GM18505 (cell line): ENCODE data around the gene ITGB1.

Source experiments
- ATAC-seq: cut with Tn5 transposase; IDR thresholded peaks from one replicate; pipeline ENCODE4 v1.9.1; 2021; ENCODE audit not compliant: unreplicated experiment
- POLR2A ChIP-seq: IDR thresholded peaks from 4 replicates; pipeline ENCODE4 v1.6.1; 2011; ENCODE audit warnings: borderline replicate concordance; ENCODE audit not compliant: insufficient read depth, insufficient read length; ENCODE audit errors: extremely low read depth

ITGB1 gene

DNA sequence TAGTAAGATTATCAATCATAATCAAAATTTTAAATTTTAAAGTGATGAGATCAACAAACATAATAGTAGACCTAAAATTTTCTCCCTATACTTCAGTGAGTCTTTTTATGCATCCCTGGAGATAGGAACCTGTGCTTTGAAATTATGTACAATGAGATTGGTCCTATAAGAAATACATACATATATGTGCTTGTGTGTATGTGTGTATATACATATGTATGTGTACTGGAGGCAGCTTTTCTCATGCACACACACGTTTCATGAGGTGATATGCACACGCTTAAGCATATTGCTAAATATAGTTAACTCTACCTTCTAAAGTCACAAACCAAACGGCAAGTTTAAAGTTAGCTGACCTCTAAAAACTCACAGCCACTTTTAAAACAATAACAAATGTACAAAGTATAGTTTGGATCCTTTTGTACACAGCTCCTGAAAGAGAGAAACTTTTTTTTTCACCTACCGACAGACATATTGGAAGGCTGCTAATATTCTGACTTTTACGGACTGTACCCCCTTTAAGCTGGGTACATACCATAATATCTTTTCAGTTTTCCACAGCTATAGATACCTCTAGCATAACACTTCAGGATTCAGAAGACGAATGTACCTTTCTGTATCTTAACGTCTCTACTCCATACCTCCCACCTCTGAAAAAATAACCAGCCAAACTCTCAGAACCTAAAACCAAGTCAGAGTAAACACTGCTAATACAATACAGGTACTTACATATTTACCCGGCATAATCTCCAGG, 3.3 kb downstream of the ITGB1 start:
- no peak for ATAC-seq
- TF ChIP-seq POLR2A: no peak

DNA sequence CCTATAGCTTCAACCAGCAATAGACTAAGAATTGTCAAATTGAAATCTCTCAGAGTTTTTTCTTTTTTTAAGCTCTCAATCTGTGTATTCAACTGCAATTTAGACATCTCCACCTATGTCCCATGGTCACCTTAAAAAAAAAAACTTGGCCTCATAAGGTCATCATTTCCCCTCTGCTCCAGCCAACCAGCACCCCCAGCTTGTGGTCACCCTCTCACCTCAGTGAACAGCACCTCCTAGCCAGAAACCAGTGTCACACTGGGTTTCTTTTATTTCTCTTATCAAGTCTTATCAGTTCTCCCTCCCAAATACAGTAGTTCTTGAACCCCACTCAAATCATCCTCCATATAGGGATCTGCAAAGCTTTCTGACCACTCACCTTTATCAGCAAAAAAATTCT, 4.0 kb downstream of the ITGB1 start:
- ATAC-seq: no peak
- TF ChIP-seq POLR2A: no peak

DNA sequence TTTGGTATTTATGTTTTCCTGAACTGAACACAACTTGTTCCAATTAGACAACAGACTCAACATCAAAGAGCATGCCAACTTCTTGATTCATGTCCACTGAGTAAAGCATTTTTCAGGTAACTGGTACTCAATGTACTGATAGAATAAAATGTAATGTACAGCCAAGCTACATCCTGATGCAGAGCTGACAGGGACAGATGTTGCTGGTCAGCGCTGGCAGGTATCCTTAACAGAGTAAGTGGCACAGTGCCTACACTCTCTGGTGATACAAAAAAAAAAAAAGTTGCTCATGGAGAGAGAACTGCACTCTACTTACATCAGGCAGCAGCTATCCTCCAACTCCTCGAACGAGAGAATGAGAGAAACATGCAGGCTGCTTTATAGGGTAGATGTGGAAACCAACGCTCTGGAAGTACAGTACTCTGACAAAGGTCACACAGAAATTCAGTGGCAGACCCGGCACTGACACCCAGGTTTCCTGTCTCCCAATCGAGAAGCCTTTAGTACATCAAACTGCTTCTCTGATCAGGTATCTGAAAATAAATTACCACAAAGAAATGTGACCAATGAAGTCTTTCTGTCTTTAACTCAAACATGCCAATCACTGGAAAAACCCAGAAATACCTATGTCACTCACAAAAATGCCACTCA, 4.6 kb downstream of the ITGB1 start:
- TF ChIP-seq POLR2A: no peak
- ATAC-seq: no peak

DNA sequence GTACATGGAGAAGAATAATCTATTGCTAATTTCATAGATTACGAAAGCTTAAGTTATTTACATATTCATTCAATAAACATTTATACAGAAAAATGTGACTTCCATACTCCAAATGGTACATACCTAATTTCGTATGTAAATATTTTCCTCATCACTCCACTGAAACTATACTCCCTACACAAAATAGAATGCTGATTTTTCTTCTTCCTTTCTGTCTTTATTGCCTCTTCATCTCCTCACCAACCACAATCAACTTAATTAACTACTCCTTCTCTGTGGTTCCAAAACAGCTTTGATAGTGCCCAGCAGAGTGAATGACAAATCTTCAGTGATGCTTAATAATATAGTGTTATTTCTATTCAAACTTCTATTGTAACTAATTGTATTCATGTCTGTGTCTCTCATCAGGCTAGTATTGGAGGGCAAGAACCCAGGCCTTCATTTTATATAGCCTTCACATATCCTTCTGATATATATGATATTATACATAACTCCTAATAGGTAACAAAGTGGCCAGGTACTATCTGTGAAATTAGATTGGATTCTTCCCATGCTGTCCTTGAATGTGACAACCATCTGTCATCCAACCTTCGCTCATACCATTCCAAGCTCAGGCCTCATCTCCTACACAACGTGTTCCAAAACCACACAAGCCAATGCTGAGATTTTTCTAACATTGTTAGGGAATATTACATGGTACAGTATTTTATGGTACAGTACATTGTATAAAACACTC, 5.3 kb downstream of the ITGB1 start:
- no peak for TF ChIP-seq POLR2A
- ATAC-seq: no peak

DNA sequence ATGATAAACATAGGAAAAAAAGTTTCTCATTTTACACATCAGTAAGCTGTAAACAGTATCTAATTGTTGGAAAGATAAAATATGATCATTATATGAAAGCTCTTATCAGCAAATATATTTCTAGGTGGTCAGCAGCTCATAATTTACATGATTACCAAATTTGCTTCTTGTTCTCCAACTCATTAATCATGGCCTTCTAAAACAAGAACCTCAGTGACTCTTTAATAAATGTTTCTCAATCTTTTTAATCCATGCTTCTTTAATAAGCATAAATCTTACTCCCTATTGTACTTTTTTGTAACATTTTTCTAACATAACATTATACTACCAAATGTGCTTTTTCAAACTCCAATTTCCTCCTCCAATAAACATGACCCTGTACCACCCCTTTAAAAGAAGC, 5.9 kb downstream of the ITGB1 start:
- no peak for ATAC-seq
- TF ChIP-seq POLR2A: no peak

DNA sequence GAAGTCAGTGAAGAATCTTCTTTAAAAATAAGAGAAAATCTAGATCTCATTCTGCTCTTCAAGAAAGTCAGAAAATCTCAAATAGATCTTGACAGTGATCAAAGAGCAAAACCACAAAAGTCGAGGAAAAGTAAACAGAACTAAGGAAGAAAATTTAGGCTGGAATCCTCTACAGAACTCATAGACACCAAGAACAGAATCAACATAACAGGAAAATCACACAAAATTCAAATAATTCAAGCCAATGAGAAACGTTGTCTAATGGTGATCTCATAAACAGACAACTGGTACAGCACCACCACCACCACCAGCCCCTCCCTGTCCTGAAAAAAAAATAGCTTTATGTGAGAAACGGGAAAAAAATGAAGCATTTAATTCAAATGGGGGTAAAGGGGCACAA, 6.9 kb downstream of the ITGB1 start:
- no peak for ATAC-seq
- no peak for TF ChIP-seq POLR2A

DNA sequence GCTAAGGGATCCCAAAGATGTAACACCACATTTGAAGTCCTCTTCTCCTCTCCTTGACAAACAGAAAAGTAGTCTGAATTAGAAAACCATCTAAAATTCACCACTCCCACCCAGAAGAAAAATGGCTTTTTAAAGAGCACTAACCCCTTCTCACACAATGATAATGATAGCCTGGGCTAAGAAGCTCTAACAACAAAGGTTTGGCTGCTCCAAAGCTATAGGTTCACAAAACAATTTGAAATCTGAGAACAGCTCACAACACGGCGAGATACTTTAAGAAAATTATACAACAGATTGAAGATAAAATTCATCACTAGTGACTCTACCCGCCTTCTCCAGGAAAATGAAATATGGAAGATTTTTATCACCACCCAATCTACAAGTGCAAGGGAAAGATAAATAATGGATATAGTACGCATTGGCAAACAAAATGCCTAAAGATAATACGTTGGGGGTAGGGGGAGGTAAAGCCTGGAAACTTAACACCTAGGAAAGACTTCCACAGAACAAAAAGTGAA, 7.4 kb downstream of the ITGB1 start:
- TF ChIP-seq POLR2A: no peak
- no peak for ATAC-seq

DNA sequence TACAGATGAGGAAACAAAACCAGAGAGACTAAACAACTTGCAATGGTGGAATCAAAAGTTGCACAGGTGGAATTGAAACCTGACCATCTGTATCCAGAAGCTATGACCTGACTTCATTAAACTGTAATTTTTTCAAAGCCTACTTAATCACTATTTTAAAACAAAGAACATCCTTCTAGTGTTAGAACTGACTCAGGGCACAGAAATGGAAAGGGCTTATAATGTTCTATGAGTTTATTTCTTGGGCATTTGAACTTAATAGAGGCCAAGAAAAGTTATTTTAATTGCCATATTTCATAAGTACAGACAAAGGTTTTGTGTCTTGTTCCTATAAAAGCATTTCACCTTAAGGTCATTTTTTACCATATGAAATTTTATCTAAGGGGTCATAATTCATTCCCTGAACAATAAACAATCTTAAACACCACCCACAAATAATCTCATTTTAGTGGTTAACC, 8.8 kb downstream of the ITGB1 start:
- TF ChIP-seq POLR2A: no peak
- no peak for ATAC-seq

DNA sequence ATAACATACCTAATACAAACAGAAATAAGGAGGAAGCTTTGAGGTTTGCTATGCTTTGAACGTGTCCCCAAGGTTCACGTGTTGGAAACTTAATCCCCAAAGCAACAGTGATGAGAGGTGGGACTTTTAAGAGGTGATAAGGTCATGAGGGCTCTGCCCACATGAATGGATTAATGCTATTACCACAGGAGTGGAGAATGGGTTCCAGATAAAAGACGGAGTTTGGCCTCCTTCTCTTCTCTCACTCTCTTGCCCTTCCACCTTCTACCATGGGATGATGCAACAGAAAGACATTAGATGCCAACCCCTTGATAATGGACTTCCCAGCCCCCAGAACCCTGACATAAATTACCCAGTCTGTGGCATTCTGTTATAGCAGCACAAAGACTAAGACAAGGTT, 9.6 kb downstream of the ITGB1 start:
- ATAC-seq: no peak
- TF ChIP-seq POLR2A: no peak

DNA sequence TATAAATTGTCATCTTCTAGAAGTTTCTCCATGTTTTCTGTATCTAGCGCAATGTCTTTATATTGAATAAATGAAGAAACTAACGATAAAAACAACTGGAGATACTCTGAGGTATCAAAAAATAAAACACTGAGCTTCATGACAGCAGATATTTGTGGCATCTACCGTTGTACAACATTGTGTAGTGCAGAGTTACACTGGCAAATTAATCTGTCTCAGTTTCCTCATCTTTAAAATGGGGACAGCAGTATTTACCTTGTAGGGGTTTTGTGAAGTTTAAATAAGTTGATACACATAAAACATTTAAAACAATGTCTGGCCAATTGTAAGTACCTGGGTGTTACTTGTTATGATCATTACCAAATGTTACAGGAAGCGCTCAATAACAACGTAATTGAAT, 10.4 kb downstream of the ITGB1 start:
- no peak for ATAC-seq
- no peak for TF ChIP-seq POLR2A

DNA sequence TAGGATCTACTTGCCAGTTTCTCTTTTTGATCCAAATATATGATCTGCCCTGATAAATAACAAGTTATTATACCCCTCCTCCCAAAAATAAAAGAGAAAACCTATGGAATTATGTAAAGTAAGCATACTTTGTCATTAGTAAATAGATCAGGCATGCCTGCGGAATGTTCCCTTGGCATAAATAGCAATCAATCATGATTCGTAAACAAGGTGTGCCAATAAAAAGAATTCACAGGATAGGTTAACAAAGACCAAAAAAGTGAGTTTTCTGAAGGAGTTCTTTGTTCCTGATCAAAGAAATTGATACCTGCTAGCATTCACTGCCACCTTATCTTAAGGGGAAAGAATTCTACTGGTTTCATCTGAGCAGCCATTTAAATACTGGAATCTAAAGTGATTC, 11.9 kb downstream of the ITGB1 start:
- ATAC-seq: no peak
- TF ChIP-seq POLR2A: no peak

DNA sequence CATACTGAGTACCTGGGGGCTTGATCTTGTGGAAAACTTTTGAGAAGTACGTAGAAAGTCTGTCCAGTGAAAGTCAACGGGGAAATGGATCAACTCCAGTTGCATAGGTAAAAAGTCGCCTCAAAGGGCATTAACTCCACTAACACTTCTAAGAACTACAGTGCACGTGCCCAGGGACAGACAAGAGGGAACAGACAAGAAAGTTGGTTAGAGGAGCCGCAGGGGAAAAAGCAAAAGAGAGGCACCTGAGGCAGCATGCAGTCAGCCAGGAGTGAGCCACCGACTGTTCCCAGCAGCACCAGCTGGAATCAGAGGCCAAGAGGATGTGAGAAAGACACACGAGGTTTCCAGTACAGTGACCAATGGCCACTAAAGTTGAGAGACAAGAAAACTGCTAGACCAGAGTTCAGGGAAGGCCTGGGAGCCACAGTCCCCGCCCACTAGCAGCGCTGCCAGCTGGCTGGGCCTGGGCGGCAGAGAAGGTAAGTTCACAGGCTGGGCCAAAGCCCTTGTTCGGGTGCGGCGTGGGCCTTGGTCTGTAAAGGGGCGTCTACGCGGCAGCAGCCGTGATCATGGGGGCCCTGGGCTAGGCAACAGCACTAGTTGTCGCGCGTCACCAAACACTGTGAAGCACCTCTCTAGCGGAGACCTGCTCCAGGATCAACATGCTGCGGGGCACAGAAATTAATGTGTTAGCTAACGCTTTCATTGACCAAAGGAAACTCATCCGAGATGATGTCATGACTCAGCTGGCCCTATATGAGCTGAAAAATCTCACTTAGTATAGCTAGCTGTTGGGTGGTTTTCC, 14.0 kb downstream of the ITGB1 start:
- no peak for TF ChIP-seq POLR2A
- no peak for ATAC-seq

DNA sequence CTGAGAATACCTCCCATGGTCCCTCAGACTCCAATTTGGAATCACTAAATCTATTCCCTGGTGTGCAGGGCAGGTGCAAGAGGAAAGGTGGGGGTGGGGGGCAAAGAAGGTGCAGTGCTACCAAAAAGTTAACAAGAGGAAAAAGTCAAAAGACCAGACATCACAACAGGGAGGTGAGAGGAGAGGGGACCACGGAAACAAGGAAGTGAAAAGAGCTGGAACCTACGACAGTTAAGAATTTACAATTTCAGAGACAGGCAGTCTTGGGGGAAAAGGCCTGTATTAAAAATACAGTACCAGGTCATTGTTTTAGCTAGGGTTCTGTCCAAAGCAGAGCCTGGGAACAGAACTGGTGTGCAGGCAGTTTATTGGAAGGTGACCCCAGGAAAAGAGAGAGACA, 14.6 kb downstream of the ITGB1 start:
- no peak for TF ChIP-seq POLR2A
- peak; percentile 76 for ATAC-seq

DNA sequence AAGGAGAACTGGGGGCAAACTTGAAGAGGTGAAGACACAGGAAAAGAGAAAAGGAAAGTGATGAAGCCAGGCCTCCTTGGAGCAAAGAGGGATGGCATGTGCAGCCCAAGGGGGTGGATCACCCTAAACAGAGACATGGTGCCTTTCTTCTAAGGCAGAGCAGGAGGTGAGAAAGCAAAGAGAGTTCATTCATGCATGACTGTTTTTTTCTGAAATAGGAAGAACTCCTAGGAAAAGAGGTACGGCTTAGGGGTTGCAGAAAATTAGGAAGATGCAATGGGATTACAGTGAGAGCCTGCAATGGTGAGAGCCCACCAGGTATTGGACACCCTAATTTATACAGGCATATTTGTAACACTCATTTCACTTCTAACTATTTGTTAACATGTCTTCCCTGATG, 15.9 kb downstream of the ITGB1 start:
- no peak for TF ChIP-seq POLR2A
- ATAC-seq: no peak

DNA sequence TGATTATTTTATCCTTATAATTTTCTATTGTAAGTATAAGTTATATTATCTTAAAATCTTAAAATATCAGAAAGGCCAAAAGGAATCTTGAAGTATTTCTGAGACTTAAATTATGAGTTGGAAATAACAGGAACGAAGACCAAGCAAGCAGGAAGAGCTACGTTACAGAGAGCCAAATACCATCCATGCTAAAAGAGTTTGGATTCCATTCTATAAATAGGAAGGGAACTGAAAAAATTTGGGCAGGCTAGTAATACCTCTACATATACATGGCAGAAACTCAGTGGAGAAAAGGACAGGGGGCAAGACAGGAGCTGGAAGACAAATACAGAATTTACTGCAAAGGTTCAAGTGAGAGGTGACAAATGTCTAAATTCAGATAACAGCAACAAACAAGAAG, 16.7 kb downstream of the ITGB1 start:
- TF ChIP-seq POLR2A: no peak
- ATAC-seq: no peak
